Measurements from ENCODE around the gene ITGB4.

Gene ITGB4

DNA sequence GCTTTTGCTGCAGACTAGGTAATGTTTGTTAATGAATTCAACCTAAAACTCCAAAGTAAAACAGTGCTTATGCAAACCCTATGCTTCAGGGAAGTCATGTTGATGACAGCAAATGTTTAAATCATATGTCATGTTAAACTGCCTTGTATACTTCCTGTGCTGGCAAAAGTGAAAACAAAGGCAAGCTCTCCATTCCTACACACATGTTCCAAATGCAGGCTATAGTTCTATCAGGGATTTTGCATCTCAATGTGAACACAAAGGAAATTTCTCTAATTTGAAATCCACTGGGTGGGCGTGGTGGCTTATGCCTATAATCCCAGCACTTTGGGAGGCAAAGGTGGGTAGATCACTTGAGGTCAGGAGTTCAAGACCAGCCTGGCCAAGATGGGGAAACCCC is 82.6 kb downstream of the ITGB4 start:
- DNase-seq: no peak

DNA sequence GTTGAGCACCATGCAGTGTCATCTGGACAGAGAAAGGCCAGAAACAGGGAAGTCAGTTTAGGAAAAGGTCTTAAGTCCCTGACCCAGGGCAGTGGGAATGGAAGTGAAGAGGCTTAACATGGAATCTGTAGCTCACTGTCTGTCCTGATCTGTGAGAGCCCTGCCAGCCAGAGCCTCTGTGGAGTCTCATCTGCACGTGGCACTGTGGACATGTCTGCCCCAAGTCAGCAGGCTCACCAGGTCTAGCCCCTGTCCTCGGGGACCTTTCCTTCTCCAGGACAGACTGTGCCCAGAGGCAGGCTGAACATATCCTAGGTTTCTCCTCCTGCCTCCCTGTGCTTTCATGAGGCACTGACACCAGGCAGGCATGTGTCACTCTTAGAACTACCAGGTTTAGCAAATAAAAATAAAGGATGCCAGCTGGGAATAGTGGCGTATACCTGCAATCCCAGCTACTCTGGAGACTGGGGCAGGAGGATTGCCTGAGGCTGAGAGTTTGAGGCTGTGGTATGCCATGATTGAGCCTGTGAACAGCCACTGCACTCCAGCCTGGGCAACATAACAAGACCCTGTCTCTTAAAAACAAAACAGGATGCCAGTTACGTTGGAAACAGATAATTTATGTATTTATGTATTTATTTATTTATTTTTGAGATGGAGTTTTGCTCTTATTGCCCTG is 85.7 kb downstream of the ITGB4 start:
- DNase-seq: no peak
